ENCODE results near the gene JMJD1C.
A peak's percentile ranks its signal among the peaks of the same experiment; 100 is the strongest.

Gene JMJD1C

GRCh38 chr10:63481815-63482421, 16.1 kb upstream of the JMJD1C start:
- DNase-seq (ENCODE audit: low read depth in 2 of 2), result no peak

GRCh38 chr10:63480237-63480636, 14.5 kb upstream of the JMJD1C start:
- DNase-seq (ENCODE audit: low read depth in 2 of 2), result no peak

GRCh38 chr10:63478564-63478963, 12.8 kb upstream of the JMJD1C start:
- no peak for DNase-seq (ENCODE audit: low read depth in 2 of 2)

- DNase-seq (ENCODE audit: low read depth in 2 of 2), result no peak
These were observed 12.2 kb upstream of the JMJD1C start for GRCh38 chr10:63477927-63478326.

GRCh38 chr10:63474488-63474887, 8.7 kb upstream of the JMJD1C start:
- DNase-seq (ENCODE audit: low read depth in 2 of 2), result no peak

GRCh38 chr10:63470928-63471327, 5.2 kb upstream of the JMJD1C start:
- no peak for DNase-seq (ENCODE audit: low read depth in 2 of 2)

- no peak for DNase-seq (ENCODE audit: low read depth in 2 of 2)
These were observed 3.2 kb upstream of the JMJD1C start for GRCh38 chr10:63468947-63469346.

- no peak for DNase-seq (ENCODE audit: low read depth in 2 of 2)
These were observed 2.1 kb upstream of the JMJD1C start for GRCh38 chr10:63467841-63468240.

- DNase-seq (ENCODE audit: low read depth in 2 of 2), result peak in 1 of 2 donors; percentile 10
These were observed 563 bp upstream of the JMJD1C start for GRCh38 chr10:63466144-63466935.

- no peak for DNase-seq (ENCODE audit: low read depth in 2 of 2)
These were observed 1.1 kb downstream of the JMJD1C start for GRCh38 chr10:63464402-63465292.

GRCh38 chr10:63462442-63462841, 3.3 kb downstream of the JMJD1C start:
- no peak for DNase-seq (ENCODE audit: low read depth in 2 of 2)

GRCh38 chr10:63458177-63458576, 7.6 kb downstream of the JMJD1C start:
- DNase-seq (ENCODE audit: low read depth in 2 of 2), result no peak

- no peak for DNase-seq (ENCODE audit: low read depth in 2 of 2)
These were observed 8.2 kb downstream of the JMJD1C start for GRCh38 chr10:63457594-63457993.

- DNase-seq (ENCODE audit: low read depth in 2 of 2), result no peak
These were observed 9.2 kb downstream of the JMJD1C start for GRCh38 chr10:63456437-63457210.

GRCh38 chr10:63455507-63455906, 10.3 kb downstream of the JMJD1C start:
- DNase-seq (ENCODE audit: low read depth in 2 of 2), result no peak

GRCh38 chr10:63454631-63455030, 11.1 kb downstream of the JMJD1C start:
- no peak for DNase-seq (ENCODE audit: low read depth in 2 of 2)

- no peak for DNase-seq (ENCODE audit: low read depth in 2 of 2)
These were observed 13.3 kb downstream of the JMJD1C start for GRCh38 chr10:63452524-63452923.

- no peak for DNase-seq (ENCODE audit: low read depth in 2 of 2)
These were observed 18.9 kb downstream of the JMJD1C start for GRCh38 chr10:63446716-63447440.

- no peak for DNase-seq (ENCODE audit: low read depth in 2 of 2)
These were observed 24.4 kb downstream of the JMJD1C start for GRCh38 chr10:63441404-63441803.

- no peak for DNase-seq (ENCODE audit: low read depth in 2 of 2)
These were observed 26.2 kb downstream of the JMJD1C start for GRCh38 chr10:63439607-63440006.

All from activated CD4-positive, alpha-beta T cell treated with anti-CD3 and anti-CD28 coated beads for 24 hours (primary cell).